Measurements from ENCODE around the gene CTIF. TPM values are rescaled to one million over a fixed set of nuclear protein-coding genes. Genes with fewer than 3 reads are reported as not detected.

Gene CTIF
- polyA plus RNA-seq, 1 donor from 2014 or later: 50.2 TPM

DNA sequence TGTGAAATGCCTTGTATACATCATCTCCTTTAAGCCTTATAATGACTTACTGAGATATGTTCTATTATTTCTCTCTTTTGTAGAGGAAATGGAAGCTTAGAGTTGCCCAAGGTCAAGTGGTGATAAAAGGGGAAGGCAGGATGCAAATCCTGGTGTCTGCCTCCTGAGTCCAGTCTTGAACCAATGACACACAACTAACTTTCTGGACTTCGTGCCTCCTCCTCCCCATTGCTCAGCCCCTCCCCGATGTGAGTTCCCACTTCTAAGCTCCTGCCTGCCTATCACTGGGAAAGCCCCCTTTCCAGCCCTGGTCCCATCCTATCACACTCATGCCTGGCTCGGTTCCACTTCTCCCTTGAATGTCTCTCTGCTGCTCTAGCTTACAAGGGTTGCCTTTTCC, 6.9 kb upstream of the CTIF start:
- TF ChIP-seq POLR2AphosphoS5 (IDR thresholded peaks at IDR 0.05) (no peak), EZH2 (IDR thresholded peaks at IDR 0.05; ENCODE audit: borderline replicate concordance, insufficient read depth, low read length, poor library complexity, severe bottlenecking) (no peak), SMC3 (conservative IDR thresholded peaks at IDR 0.05; ENCODE audit: poor library complexity) (no peak), RAD21 (conservative IDR thresholded peaks at IDR 0.05) (no peak), EP300 (conservative IDR thresholded peaks at IDR 0.05; ENCODE audit: poor library complexity, severe bottlenecking) (no peak)
- TF ChIP-seq, protein P1, sequence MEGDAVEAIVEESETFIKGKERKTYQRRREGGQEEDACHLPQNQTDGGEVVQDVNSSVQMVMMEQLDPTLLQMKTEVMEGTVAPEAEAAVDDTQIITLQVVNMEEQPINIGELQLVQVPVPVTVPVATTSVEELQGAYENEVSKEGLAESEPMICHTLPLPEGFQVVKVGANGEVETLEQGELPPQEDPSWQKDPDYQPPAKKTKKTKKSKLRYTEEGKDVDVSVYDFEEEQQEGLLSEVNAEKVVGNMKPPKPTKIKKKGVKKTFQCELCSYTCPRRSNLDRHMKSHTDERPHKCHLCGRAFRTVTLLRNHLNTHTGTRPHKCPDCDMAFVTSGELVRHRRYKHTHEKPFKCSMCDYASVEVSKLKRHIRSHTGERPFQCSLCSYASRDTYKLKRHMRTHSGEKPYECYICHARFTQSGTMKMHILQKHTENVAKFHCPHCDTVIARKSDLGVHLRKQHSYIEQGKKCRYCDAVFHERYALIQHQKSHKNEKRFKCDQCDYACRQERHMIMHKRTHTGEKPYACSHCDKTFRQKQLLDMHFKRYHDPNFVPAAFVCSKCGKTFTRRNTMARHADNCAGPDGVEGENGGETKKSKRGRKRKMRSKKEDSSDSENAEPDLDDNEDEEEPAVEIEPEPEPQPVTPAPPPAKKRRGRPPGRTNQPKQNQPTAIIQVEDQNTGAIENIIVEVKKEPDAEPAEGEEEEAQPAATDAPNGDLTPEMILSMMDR (IDR thresholded peaks at IDR 0.05; ENCODE audit: poor library complexity, severe bottlenecking): no peak
- TF ChIP-seq, protein P2, sequence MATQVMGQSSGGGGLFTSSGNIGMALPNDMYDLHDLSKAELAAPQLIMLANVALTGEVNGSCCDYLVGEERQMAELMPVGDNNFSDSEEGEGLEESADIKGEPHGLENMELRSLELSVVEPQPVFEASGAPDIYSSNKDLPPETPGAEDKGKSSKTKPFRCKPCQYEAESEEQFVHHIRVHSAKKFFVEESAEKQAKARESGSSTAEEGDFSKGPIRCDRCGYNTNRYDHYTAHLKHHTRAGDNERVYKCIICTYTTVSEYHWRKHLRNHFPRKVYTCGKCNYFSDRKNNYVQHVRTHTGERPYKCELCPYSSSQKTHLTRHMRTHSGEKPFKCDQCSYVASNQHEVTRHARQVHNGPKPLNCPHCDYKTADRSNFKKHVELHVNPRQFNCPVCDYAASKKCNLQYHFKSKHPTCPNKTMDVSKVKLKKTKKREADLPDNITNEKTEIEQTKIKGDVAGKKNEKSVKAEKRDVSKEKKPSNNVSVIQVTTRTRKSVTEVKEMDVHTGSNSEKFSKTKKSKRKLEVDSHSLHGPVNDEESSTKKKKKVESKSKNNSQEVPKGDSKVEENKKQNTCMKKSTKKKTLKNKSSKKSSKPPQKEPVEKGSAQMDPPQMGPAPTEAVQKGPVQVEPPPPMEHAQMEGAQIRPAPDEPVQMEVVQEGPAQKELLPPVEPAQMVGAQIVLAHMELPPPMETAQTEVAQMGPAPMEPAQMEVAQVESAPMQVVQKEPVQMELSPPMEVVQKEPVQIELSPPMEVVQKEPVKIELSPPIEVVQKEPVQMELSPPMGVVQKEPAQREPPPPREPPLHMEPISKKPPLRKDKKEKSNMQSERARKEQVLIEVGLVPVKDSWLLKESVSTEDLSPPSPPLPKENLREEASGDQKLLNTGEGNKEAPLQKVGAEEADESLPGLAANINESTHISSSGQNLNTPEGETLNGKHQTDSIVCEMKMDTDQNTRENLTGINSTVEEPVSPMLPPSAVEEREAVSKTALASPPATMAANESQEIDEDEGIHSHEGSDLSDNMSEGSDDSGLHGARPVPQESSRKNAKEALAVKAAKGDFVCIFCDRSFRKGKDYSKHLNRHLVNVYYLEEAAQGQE (IDR thresholded peaks at IDR 0.05; ENCODE audit: borderline replicate concordance): no peak
- no peak overlapping the region for H3K4me2 ChIP-seq (ENCODE audit: low read length)
- no peaks in the 10 kb centered on the region for H3K79me2 ChIP-seq (replicated peaks; ENCODE audit: insufficient read depth, low read length)
- H3K4me3 ChIP-seq (ENCODE audit: low read length): no peak overlapping the region
- no peak overlapping the region for H3K27ac ChIP-seq (ENCODE audit: low read length)
- H4K20me1 ChIP-seq (ENCODE audit: insufficient read depth): no peaks in the 10 kb centered on the region
- no peaks in the 10 kb centered on the region for H3F3A ChIP-seq (ENCODE audit: insufficient read depth, low read length, poor library complexity, severe bottlenecking)
- no peaks in the 10 kb centered on the region for H3K36me3 ChIP-seq (ENCODE audit: insufficient read depth, low read length)
- no peaks in the 10 kb centered on the region for H3K27me3 ChIP-seq (ENCODE audit: insufficient read depth, low read depth, low read length)
- H3K9me2 ChIP-seq (ENCODE audit: insufficient read depth, low read length): no peaks in the 10 kb centered on the region
- H2AFZ ChIP-seq (ENCODE audit: low read depth, low read length): no peak overlapping the region
- no peaks in the 10 kb centered on the region for H3K9me3 ChIP-seq (ENCODE audit: low read length)
- no peak overlapping the region for H3K9ac ChIP-seq (ENCODE audit: low read length)

DNA sequence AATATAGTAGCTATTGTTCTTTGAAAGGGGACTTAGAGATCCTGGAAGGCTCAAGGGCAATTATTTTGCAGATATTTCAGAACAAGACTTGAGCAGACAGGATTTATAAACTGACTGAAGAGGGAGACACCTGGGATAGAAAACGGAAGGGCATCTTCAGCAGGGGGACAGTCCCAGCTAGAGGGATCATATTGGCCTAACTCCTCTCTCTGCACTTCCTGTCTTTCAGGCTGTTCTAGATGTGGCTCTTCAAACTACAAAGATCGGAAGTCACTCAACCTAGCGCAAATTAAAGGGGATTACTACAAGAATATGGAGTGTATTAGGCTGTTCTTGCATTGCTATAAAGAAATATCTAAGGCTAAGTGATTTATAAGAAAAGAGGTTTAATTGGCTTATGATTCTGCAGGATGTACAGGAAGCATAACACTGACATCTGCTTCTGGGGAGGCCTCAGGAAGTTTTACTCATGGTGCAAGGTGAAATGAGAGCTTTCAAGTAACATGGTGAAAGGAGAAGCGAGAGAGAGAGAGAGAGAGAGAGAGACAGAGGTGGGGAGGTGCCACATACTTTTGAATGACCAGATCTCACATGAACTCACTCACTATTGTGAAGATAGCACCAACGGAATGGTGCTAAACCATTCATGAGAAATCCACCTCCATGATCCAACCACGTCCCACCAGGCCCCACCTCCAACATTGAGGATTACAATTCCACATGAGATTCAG, 5.3 kb upstream of the CTIF start:
- Histone ChIP-seq H3K4me3 (ENCODE audit: low read length) (no peak overlapping the region), H3K36me3 (ENCODE audit: insufficient read depth, low read length) (no peaks in the 10 kb centered on the region), H4K20me1 (ENCODE audit: insufficient read depth) (no peaks in the 10 kb centered on the region), H3K27ac (ENCODE audit: low read length) (no peak overlapping the region), H3K9me2 (ENCODE audit: insufficient read depth, low read length) (no peaks in the 10 kb centered on the region), H3K9ac (ENCODE audit: low read length) (no peak overlapping the region), H3K79me2 (replicated peaks; ENCODE audit: insufficient read depth, low read length) (no peaks in the 10 kb centered on the region), H3K27me3 (ENCODE audit: insufficient read depth, low read depth, low read length) (no peaks in the 10 kb centered on the region), H3F3A (ENCODE audit: insufficient read depth, low read length, poor library complexity, severe bottlenecking) (no peaks in the 10 kb centered on the region), H3K9me3 (ENCODE audit: low read length) (no peaks in the 10 kb centered on the region), H3K4me2 (ENCODE audit: low read length) (no peak overlapping the region), H2AFZ (ENCODE audit: low read depth, low read length) (no peak overlapping the region)
- TF ChIP-seq, protein P2 (IDR thresholded peaks at IDR 0.05; ENCODE audit: borderline replicate concordance): no peak
- TF ChIP-seq RAD21 (conservative IDR thresholded peaks at IDR 0.05) (no peak), SMC3 (conservative IDR thresholded peaks at IDR 0.05; ENCODE audit: poor library complexity) (no peak), POLR2AphosphoS5 (IDR thresholded peaks at IDR 0.05) (no peak)
- TF ChIP-seq, protein P1 (IDR thresholded peaks at IDR 0.05; ENCODE audit: poor library complexity, severe bottlenecking): no peak

Data from neural cell (in vitro differentiated cells).